Activated B cell treated with CpG ODN at 0.5 μM for 24 hours (primary cell): ENCODE measurements around the gene TRDMT1. TPM values are rescaled to one million over a fixed set of nuclear protein-coding genes. Genes with fewer than 3 reads are reported as not detected.

Experiments
- ATAC-seq: fragments of 200-7000 bp; cut with Tn5 transposase; one replicate; pipeline ENCODE4 v1.10.0; 2021; ENCODE audit warnings: low read depth, mild to moderate bottlenecking, moderate library complexity
- CTCF ChIA-PET: fragments of 350-600 bp; sonication (Branson Sonifier 250); formaldehyde crosslinking; loops from one replicate; lab custom pipeline; 2021; ENCODE audit warnings: antibody characterized with exemption; lab: Charles Lee
- POLR2A ChIA-PET: fragments of 350-600 bp; sonication (Branson Sonifier 250); formaldehyde crosslinking; loops from one replicate; lab custom pipeline; 2021; ENCODE audit warnings: antibody characterized with exemption; lab: Charles Lee
- DNase-seq: peaks from one replicate; pipeline ENCODE4 v3.0.0; 2022
- H3K27ac Mint-ChIP-seq: one replicate; pipeline ENCODE4 v1.8.0; 2020; ENCODE audit warnings: mixed read lengths
- H3K27me3 Mint-ChIP-seq: one replicate; pipeline ENCODE4 v1.8.0; 2021; ENCODE audit warnings: mixed read lengths
- H3K36me3 Mint-ChIP-seq: one replicate; pipeline ENCODE4 v1.8.0; 2021; ENCODE audit warnings: low read depth, mixed read lengths
- H3K4me1 Mint-ChIP-seq: one replicate; pipeline ENCODE4 v1.8.0; 2021; ENCODE audit warnings: mixed read lengths
- H3K4me3 Mint-ChIP-seq: one replicate; pipeline ENCODE4 v1.8.0; 2020; ENCODE audit warnings: mild to moderate bottlenecking, mixed read lengths
- H3K9me3 Mint-ChIP-seq: one replicate; pipeline ENCODE4 v1.8.0; 2020; ENCODE audit warnings: mixed read lengths
- intact Hi-C: fragments of 100-400 bp; cut with micrococcal nuclease; formaldehyde crosslinking; loops from one replicate; pipeline ENCODE4 v1.15.1; 2024
- total RNA-seq: library from RNA; stranded (reverse); gene quantifications from 2 replicates; pipeline ENCODE4 v1.2.3, GENCODE V29; 2022
- TF ChIP-seq, protein P1 (sequence below): fragments of 200-600 bp; IDR thresholded peaks from one replicate; pipeline ENCODE4 v1.8.0; 2022; ENCODE audit warnings: antibody characterized with exemption, mild to moderate bottlenecking

Gene TRDMT1
- total RNA-seq, 1 donor from 2014 or later, result 19.9 TPM

DNA sequence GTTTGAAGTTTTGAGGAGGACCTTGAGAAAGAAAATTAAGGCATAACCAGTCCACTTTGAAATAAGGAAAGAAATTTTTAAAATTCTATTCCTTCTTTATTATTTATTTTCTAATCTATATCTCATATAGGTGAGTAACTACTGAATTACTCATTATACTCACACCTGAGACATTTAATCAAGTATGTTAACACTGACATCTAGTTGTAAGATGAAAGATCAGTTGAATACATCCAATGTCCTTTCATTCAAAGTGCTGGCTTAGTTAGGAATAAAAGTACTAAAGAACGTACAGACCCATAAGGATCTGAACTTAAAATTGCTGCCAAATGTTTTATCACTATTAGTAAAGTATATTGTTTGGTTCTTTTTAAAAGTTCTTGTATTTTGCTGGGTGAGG, 23.5 kb downstream of the TRDMT1 start:
- H3K4me3 Mint-ChIP-seq, result no peak overlapping the region
- H3K27ac Mint-ChIP-seq, result no peak overlapping the region
- intact Hi-C loops, result no loop called here
- ATAC-seq, result no peak
- POLR2A ChIA-PET, result interaction anchor here (0.7 kb wide), 1 partner anchor 14 kb away, joined by 3 read pairs; no protein-coding TSS in a partner anchor
- no peak for DNase-seq
- peaks cover 7% of the 10 kb centered on the region for H3K4me1 Mint-ChIP-seq
- no peaks in the 10 kb centered on the region for H3K9me3 Mint-ChIP-seq
- no peaks in the 10 kb centered on the region for H3K27me3 Mint-ChIP-seq
- TF ChIP-seq, protein P1, sequence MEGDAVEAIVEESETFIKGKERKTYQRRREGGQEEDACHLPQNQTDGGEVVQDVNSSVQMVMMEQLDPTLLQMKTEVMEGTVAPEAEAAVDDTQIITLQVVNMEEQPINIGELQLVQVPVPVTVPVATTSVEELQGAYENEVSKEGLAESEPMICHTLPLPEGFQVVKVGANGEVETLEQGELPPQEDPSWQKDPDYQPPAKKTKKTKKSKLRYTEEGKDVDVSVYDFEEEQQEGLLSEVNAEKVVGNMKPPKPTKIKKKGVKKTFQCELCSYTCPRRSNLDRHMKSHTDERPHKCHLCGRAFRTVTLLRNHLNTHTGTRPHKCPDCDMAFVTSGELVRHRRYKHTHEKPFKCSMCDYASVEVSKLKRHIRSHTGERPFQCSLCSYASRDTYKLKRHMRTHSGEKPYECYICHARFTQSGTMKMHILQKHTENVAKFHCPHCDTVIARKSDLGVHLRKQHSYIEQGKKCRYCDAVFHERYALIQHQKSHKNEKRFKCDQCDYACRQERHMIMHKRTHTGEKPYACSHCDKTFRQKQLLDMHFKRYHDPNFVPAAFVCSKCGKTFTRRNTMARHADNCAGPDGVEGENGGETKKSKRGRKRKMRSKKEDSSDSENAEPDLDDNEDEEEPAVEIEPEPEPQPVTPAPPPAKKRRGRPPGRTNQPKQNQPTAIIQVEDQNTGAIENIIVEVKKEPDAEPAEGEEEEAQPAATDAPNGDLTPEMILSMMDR, result no peak
- CTCF ChIA-PET, result no interaction called here
- peaks cover 5% of the 10 kb centered on the region for H3K36me3 Mint-ChIP-seq

DNA sequence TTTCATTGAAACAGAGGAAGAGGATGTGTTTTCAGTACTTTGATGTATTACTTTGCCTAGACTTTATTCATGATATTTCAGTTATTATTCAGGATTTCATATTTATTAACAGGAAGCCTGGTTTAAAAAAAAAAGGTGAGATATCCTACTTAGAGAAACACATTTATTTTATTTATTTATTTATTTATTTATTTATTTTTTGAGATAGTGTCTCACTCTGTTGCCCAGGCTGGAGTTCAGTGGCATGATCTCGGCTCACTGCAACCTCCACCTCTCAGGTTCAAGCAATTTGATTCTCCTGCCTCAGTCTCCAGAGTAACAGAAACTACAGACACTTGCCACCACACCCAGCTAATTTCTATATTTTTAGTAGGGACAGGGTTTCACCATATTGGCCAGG, 24.5 kb downstream of the TRDMT1 start:
- ChIA-PET CTCF (no interaction called here), POLR2A (interaction anchor here (2.1 kb wide), 1 partner anchor 53 kb away, joined by 5 read pairs; no protein-coding TSS in a partner anchor)
- Mint-ChIP-seq H3K27ac (no peak overlapping the region), H3K36me3 (peaks cover 5% of the 10 kb centered on the region), H3K9me3 (no peaks in the 10 kb centered on the region), H3K4me3 (no peak overlapping the region), H3K4me1 (peaks cover 7% of the 10 kb centered on the region), H3K27me3 (no peaks in the 10 kb centered on the region)
- ATAC-seq (no peak), DNase-seq (no peak)
- TF ChIP-seq, protein P1, result no peak
- intact Hi-C loops, result no loop called here

DNA sequence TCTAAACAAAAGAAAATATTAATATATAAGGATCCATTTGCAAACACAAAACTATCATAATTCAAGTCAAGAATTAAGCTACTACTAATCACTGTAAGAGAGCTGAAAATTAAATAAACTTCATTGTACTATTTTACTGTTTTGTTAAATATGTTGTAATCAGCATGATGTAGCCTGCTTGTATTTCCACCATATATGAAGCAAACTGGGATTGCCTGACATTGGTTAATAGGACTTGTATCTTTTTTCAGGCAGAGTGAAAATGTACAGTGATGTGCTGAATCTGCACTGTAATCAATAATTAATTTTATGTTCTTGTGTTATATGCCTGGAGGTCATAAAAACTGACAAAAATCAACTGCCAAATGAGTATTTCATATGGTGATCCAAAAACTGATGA, 25.4 kb downstream of the TRDMT1 start:
- ChIA-PET POLR2A (interaction anchor here (2.1 kb wide), 1 partner anchor 54 kb away, joined by 5 read pairs; no protein-coding TSS in a partner anchor), CTCF (interaction anchor here (1.5 kb wide), 1 partner anchor 54 kb away, joined by 8 read pairs; no protein-coding TSS in a partner anchor)
- H3K9me3 Mint-ChIP-seq, result no peaks in the 10 kb centered on the region
- H3K4me3 Mint-ChIP-seq, result no peak overlapping the region
- DNase-seq, result no peak
- peaks cover 7% of the 10 kb centered on the region for H3K4me1 Mint-ChIP-seq
- H3K27ac Mint-ChIP-seq, result no peak overlapping the region
- intact Hi-C loops, result no loop called here
- H3K27me3 Mint-ChIP-seq, result no peaks in the 10 kb centered on the region
- ATAC-seq, result no peak
- peaks cover 13% of the 10 kb centered on the region for H3K36me3 Mint-ChIP-seq
- TF ChIP-seq, protein P1, result no peak

DNA sequence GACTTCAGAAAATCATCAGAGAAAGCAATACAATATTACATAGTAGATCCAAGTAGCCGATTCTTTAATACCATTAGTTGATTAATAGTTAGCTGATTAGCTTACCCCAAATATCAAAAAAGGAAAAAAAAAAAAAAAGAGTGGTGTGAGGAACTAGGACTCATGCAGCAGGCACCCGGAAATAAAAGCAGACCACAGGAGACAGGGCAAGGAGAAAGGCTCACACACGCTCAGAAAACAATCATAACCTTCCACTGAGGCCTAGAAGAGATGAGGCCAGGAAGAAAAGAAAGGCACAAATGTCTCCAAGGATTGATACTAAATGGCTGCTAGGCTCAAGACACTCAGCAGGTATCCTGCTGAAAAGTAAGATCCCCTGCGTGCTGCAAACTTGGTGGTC, 25.9 kb downstream of the TRDMT1 start:
- no peak overlapping the region for H3K27ac Mint-ChIP-seq
- H3K27me3 Mint-ChIP-seq, result no peaks in the 10 kb centered on the region
- H3K4me1 Mint-ChIP-seq, result peaks cover 7% of the 10 kb centered on the region
- H3K36me3 Mint-ChIP-seq, result peaks cover 13% of the 10 kb centered on the region
- ChIA-PET CTCF (interaction anchor here (1.5 kb wide), 1 partner anchor 55 kb away, joined by 8 read pairs; no protein-coding TSS in a partner anchor), POLR2A (interaction anchor here (0.7 to 2.1 kb wide), 2 partner anchors 55 to 610 kb away, joined by 5 to 9 read pairs; no protein-coding TSS in a partner anchor)
- no peaks in the 10 kb centered on the region for H3K9me3 Mint-ChIP-seq
- TF ChIP-seq, protein P1, result no peak
- DNase-seq, result no peak
- intact Hi-C loops, result no loop called here
- no peak overlapping the region for H3K4me3 Mint-ChIP-seq
- no peak for ATAC-seq

DNA sequence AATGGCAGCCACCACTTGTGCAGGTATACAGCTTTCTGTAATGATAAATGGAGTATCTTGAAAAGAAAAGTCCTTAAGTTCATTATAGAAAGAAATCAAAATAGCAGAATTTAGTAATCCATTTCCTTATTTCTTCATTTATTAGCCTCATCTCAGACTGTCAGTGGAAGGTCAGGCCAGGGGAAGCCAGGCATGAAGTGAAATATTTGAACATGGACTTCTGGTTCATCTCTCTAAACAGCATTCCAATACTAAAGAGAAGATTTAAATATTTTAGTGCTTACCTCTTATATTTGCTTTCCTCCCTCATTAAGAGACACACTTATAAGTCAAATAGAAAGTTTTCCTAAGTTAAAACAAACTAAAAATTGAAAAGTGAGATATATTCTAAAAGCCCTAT, 26.8 kb downstream of the TRDMT1 start:
- ChIA-PET POLR2A (no interaction called here), CTCF (no interaction called here)
- Mint-ChIP-seq H3K9me3 (no peaks in the 10 kb centered on the region), H3K36me3 (peaks cover 13% of the 10 kb centered on the region), H3K27me3 (no peaks in the 10 kb centered on the region), H3K4me3 (no peak overlapping the region), H3K4me1 (peaks cover 7% of the 10 kb centered on the region), H3K27ac (no peak overlapping the region)
- ATAC-seq, result no peak
- intact Hi-C loops, result no loop called here
- TF ChIP-seq, protein P1, result no peak
- DNase-seq, result no peak
